GM23338 (cell line): ENCODE results near the gene HMGXB3. TPM values are rescaled to one million over a fixed set of nuclear protein-coding genes. Genes with fewer than 3 reads are reported as not detected.

Source experiments
- ATAC-seq: fragments of 200-7000 bp; cut with Tn5 transposase; 3 replicates; pipeline ENCODE4 v1.9.1; 2020
- DNase-seq: peaks from one replicate; pipeline ENCODE4 v3.0.0-alpha.2; 2015; ENCODE audit warnings: low spot score
- H2AFZ ChIP-seq: fragments of 200-600 bp; sonication (generic); 2 replicates; pipeline ENCODE4 v1.8.0; 2016; ENCODE audit warnings: antibody characterized with exemption, mild to moderate bottlenecking, moderate library complexity
- H3F3A ChIP-seq: fragments of 200-600 bp; sonication (generic); replicated peaks from 2 replicates; pipeline ENCODE4 v1.8.0; 2017; ENCODE audit warnings: antibody characterized with exemption, mixed run types, low read depth
- H3K27ac ChIP-seq: fragments of 200-600 bp; sonication (generic); 2 replicates; pipeline ENCODE4 v1.6.1; 2016; ENCODE audit warnings: low read depth
- H3K27me3 ChIP-seq: fragments of 200-600 bp; sonication (generic); 2 replicates; pipeline ENCODE4 v1.8.0; 2016; ENCODE audit warnings: mild to moderate bottlenecking, mixed run types, moderate library complexity; ENCODE audit not compliant: insufficient read depth
- H3K36me3 ChIP-seq: fragments of 200-600 bp; sonication (generic); 2 replicates; pipeline ENCODE4 v1.8.0; 2016; ENCODE audit warnings: mild to moderate bottlenecking; ENCODE audit not compliant: insufficient read depth
- H3K4me1 ChIP-seq: fragments of 200-600 bp; sonication (generic); 2 replicates; pipeline ENCODE4 v1.8.0; 2016; ENCODE audit warnings: mild to moderate bottlenecking, moderate library complexity; ENCODE audit not compliant: insufficient read depth
- H3K4me2 ChIP-seq: fragments of 200-600 bp; sonication (generic); 2 replicates; pipeline ENCODE4 v1.7.1; 2017; ENCODE audit warnings: mixed run types
- H3K4me3 ChIP-seq: fragments of 200-600 bp; sonication (generic); 2 replicates; pipeline ENCODE4 v1.6.1; 2016; ENCODE audit warnings: mixed run types
- H3K79me2 ChIP-seq: fragments of 200-600 bp; sonication (generic); replicated peaks from 2 replicates; pipeline ENCODE4 v1.8.0; 2017; ENCODE audit warnings: mild to moderate bottlenecking; ENCODE audit not compliant: insufficient read depth
- H3K9me2 ChIP-seq: fragments of 200-600 bp; sonication (generic); 2 replicates; pipeline ENCODE4 v1.8.0; 2017; ENCODE audit not compliant: insufficient read depth
- H4K20me1 ChIP-seq: fragments of 200-600 bp; sonication (generic); replicated peaks from 2 replicates; pipeline ENCODE4 v1.8.0; 2017; ENCODE audit warnings: mild to moderate bottlenecking; ENCODE audit not compliant: insufficient read depth
- H3K27ac Mint-ChIP-seq: 2 replicates; pipeline ENCODE4 v1.8.0; 2020; ENCODE audit warnings: inconsistent platforms, mild to moderate bottlenecking, moderate library complexity, mixed read lengths
- H3K27me3 Mint-ChIP-seq: 3 replicates; pipeline ENCODE4 v1.8.0; 2022; ENCODE audit warnings: low read depth, mild to moderate bottlenecking, moderate library complexity, mixed read lengths, inconsistent platforms; ENCODE audit not compliant: insufficient read depth, poor library complexity
- H3K36me3 Mint-ChIP-seq: 3 replicates; pipeline ENCODE4 v1.8.0; 2021; ENCODE audit warnings: low read depth, mild to moderate bottlenecking, inconsistent platforms, moderate library complexity, mixed read lengths
- H3K4me1 Mint-ChIP-seq: 3 replicates; pipeline ENCODE4 v1.8.0; 2020; ENCODE audit warnings: mild to moderate bottlenecking, inconsistent platforms, mixed read lengths
- H3K4me3 Mint-ChIP-seq: 3 replicates; pipeline ENCODE4 v1.8.0; 2021; ENCODE audit warnings: moderate library complexity, mild to moderate bottlenecking, inconsistent platforms, mixed read lengths
- H3K9me3 Mint-ChIP-seq: 3 replicates; pipeline ENCODE4 v1.8.0; 2020; ENCODE audit warnings: moderate library complexity, mild to moderate bottlenecking, inconsistent platforms, mixed read lengths
- CREB1 ChIP-seq: fragments of 250-450 bp; sonication (Bioruptor Pico); IDR thresholded peaks from 2 replicates; pipeline ENCODE4 v1.5.0; 2020; ENCODE audit warnings: low read depth, mild to moderate bottlenecking, moderate library complexity
- EZH2 ChIP-seq: fragments of 200-600 bp; sonication (generic); IDR thresholded peaks from one replicate; pipeline ENCODE4 v1.8.0; 2017; ENCODE audit warnings: antibody characterized with exemption, mild to moderate bottlenecking, low read depth; ENCODE audit not compliant: unreplicated experiment
- EZH2phosphoT487 ChIP-seq: fragments of 200-600 bp; sonication (generic); IDR thresholded peaks from one replicate; pipeline ENCODE4 v1.8.1; 2018; ENCODE audit warnings: antibody characterized with exemption; ENCODE audit not compliant: unreplicated experiment
- JUNB ChIP-seq: IDR thresholded peaks from one replicate; pipeline ENCODE4 v1.6.1; 2016; ENCODE audit warnings: antibody characterized with exemption; ENCODE audit not compliant: unreplicated experiment
- POLR2AphosphoS5 ChIP-seq: IDR thresholded peaks from 2 replicates; pipeline ENCODE4 v1.6.1; 2016; ENCODE audit warnings: antibody characterized with exemption, low read depth
- STAT1 ChIP-seq: IDR thresholded peaks from one replicate; pipeline ENCODE4 v1.6.1; 2016; ENCODE audit warnings: antibody characterized with exemption; ENCODE audit not compliant: unreplicated experiment
- ZNF114 ChIP-seq: fragments of 250-450 bp; sonication (Bioruptor Pico); IDR thresholded peaks from 2 replicates; pipeline ENCODE4 v1.5.0; 2020; ENCODE audit warnings: mild to moderate bottlenecking, moderate library complexity
- polyA plus RNA-seq: library from polyadenylated mRNA; unstranded; fragments of >200 nt; fragmentation: Nextera tagmentation; extraction: Ambion mirVana; gene quantifications from 2 replicates; pipeline ENCODE4 v1.2.1, GENCODE V29; 2016
- total RNA-seq: library from RNA; depleted of rRNA; stranded (reverse); fragments of >200 nt; shearing (Covaris generic); gene quantifications from 2 replicates; pipeline ENCODE4 v1.2.3, GENCODE V29; 2014
- TF ChIP-seq, protein P1 (sequence below): IDR thresholded peaks from one replicate; pipeline ENCODE4 v1.6.1; 2018; ENCODE audit warnings: antibody characterized with exemption; ENCODE audit not compliant: unreplicated experiment
- TF ChIP-seq, protein P2 (sequence below): IDR thresholded peaks from 2 replicates; pipeline ENCODE4 v1.6.1; 2016; ENCODE audit warnings: antibody characterized with exemption
- TF ChIP-seq, protein P3 (sequence below): fragments of 250-450 bp; sonication (Bioruptor Pico); IDR thresholded peaks from 2 replicates; pipeline ENCODE4 v1.5.0; 2020; ENCODE audit warnings: mild to moderate bottlenecking, moderate library complexity

HMGXB3 gene
- total and polyA plus RNA-seq, 2 experiments from 2014 or later, result 9.4 to 37.9 TPM

DNA sequence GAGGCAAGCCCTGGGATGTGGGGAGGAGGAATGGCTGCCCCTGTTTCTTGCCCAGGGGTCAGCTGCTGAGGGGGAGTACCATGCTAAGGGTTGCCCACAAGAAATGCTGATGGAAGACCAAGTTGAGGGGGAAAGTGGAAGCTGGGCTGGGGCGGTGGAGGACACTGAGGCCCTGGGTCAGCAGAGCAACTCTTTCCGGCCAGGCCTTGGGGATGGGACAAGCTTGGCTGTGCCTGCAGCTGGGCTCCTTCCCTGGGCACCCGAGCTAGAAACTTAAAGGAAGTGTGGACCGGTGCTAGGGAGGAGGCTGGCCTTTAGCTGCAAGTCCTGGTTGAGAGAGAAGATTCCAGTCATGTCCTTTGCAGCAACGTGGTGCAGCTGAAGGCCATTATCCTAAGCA is 63.1 kb downstream of the HMGXB3 start (continued):
- TF ChIP-seq, protein P1, sequence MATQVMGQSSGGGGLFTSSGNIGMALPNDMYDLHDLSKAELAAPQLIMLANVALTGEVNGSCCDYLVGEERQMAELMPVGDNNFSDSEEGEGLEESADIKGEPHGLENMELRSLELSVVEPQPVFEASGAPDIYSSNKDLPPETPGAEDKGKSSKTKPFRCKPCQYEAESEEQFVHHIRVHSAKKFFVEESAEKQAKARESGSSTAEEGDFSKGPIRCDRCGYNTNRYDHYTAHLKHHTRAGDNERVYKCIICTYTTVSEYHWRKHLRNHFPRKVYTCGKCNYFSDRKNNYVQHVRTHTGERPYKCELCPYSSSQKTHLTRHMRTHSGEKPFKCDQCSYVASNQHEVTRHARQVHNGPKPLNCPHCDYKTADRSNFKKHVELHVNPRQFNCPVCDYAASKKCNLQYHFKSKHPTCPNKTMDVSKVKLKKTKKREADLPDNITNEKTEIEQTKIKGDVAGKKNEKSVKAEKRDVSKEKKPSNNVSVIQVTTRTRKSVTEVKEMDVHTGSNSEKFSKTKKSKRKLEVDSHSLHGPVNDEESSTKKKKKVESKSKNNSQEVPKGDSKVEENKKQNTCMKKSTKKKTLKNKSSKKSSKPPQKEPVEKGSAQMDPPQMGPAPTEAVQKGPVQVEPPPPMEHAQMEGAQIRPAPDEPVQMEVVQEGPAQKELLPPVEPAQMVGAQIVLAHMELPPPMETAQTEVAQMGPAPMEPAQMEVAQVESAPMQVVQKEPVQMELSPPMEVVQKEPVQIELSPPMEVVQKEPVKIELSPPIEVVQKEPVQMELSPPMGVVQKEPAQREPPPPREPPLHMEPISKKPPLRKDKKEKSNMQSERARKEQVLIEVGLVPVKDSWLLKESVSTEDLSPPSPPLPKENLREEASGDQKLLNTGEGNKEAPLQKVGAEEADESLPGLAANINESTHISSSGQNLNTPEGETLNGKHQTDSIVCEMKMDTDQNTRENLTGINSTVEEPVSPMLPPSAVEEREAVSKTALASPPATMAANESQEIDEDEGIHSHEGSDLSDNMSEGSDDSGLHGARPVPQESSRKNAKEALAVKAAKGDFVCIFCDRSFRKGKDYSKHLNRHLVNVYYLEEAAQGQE, result no peak
- TF ChIP-seq EZH2, result no peak

DNA sequence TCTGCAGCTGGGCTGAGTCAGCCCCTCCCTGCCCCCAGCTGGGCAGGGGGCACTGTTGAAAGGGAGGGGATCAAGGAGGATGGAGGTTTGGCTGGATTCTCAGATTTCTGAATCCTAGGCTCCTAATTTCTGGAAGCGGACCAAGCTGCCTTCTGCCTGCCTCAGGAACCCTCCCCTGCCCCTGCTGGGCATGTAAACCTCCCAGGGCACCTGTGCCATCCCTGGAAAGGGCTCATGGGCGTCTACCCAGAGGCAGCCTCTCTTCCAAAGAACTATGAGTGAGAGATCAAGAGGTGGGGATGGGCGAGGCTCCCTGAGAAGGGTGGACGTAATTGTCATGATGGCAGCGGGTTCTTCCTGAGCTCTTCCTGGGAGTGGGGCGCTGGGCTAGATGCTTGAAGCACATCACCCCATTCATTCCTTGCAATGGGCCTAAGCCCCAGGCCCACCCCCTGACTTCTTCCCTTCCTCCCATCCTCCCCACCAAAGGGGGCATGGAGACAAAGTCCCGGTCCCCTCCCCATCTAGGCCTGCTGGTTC is 64.2 kb downstream of the HMGXB3 start:
- Histone ChIP-seq H3K4me3 (no peak overlapping the region), H3K27me3 (no peaks in the 10 kb centered on the region), H3K79me2 (no peaks in the 10 kb centered on the region), H3K9me2 (no peaks in the 10 kb centered on the region), H3K4me1 (no peaks in the 10 kb centered on the region), H3K27ac (no peak overlapping the region), H3F3A (no peaks in the 10 kb centered on the region), H3K4me2 (no peak overlapping the region), H4K20me1 (no peaks in the 10 kb centered on the region), H3K36me3 (no peaks in the 10 kb centered on the region), H2AFZ (no peak overlapping the region)
- Mint-ChIP-seq H3K36me3 (no peaks in the 10 kb centered on the region), H3K4me3 (no peak overlapping the region), H3K27ac (no peak overlapping the region), H3K27me3 (peaks cover 12% of the 10 kb centered on the region), H3K4me1 (peaks cover 2% of the 10 kb centered on the region; the same call in 1 of the 3 replicates), H3K9me3 (no peaks in the 10 kb centered on the region)
- DNase-seq (no peak), ATAC-seq (no peak)
- no peak for TF ChIP-seq STAT1
- TF ChIP-seq CREB1 (CRISPR knock-in tag), result no peak
- no peak for TF ChIP-seq POLR2AphosphoS5
- TF ChIP-seq, protein P2, sequence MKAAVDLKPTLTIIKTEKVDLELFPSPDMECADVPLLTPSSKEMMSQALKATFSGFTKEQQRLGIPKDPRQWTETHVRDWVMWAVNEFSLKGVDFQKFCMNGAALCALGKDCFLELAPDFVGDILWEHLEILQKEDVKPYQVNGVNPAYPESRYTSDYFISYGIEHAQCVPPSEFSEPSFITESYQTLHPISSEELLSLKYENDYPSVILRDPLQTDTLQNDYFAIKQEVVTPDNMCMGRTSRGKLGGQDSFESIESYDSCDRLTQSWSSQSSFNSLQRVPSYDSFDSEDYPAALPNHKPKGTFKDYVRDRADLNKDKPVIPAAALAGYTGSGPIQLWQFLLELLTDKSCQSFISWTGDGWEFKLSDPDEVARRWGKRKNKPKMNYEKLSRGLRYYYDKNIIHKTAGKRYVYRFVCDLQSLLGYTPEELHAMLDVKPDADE, result no peak
- no peak for TF ChIP-seq JUNB
- TF ChIP-seq EZH2, result no peak
- TF ChIP-seq, protein P3, sequence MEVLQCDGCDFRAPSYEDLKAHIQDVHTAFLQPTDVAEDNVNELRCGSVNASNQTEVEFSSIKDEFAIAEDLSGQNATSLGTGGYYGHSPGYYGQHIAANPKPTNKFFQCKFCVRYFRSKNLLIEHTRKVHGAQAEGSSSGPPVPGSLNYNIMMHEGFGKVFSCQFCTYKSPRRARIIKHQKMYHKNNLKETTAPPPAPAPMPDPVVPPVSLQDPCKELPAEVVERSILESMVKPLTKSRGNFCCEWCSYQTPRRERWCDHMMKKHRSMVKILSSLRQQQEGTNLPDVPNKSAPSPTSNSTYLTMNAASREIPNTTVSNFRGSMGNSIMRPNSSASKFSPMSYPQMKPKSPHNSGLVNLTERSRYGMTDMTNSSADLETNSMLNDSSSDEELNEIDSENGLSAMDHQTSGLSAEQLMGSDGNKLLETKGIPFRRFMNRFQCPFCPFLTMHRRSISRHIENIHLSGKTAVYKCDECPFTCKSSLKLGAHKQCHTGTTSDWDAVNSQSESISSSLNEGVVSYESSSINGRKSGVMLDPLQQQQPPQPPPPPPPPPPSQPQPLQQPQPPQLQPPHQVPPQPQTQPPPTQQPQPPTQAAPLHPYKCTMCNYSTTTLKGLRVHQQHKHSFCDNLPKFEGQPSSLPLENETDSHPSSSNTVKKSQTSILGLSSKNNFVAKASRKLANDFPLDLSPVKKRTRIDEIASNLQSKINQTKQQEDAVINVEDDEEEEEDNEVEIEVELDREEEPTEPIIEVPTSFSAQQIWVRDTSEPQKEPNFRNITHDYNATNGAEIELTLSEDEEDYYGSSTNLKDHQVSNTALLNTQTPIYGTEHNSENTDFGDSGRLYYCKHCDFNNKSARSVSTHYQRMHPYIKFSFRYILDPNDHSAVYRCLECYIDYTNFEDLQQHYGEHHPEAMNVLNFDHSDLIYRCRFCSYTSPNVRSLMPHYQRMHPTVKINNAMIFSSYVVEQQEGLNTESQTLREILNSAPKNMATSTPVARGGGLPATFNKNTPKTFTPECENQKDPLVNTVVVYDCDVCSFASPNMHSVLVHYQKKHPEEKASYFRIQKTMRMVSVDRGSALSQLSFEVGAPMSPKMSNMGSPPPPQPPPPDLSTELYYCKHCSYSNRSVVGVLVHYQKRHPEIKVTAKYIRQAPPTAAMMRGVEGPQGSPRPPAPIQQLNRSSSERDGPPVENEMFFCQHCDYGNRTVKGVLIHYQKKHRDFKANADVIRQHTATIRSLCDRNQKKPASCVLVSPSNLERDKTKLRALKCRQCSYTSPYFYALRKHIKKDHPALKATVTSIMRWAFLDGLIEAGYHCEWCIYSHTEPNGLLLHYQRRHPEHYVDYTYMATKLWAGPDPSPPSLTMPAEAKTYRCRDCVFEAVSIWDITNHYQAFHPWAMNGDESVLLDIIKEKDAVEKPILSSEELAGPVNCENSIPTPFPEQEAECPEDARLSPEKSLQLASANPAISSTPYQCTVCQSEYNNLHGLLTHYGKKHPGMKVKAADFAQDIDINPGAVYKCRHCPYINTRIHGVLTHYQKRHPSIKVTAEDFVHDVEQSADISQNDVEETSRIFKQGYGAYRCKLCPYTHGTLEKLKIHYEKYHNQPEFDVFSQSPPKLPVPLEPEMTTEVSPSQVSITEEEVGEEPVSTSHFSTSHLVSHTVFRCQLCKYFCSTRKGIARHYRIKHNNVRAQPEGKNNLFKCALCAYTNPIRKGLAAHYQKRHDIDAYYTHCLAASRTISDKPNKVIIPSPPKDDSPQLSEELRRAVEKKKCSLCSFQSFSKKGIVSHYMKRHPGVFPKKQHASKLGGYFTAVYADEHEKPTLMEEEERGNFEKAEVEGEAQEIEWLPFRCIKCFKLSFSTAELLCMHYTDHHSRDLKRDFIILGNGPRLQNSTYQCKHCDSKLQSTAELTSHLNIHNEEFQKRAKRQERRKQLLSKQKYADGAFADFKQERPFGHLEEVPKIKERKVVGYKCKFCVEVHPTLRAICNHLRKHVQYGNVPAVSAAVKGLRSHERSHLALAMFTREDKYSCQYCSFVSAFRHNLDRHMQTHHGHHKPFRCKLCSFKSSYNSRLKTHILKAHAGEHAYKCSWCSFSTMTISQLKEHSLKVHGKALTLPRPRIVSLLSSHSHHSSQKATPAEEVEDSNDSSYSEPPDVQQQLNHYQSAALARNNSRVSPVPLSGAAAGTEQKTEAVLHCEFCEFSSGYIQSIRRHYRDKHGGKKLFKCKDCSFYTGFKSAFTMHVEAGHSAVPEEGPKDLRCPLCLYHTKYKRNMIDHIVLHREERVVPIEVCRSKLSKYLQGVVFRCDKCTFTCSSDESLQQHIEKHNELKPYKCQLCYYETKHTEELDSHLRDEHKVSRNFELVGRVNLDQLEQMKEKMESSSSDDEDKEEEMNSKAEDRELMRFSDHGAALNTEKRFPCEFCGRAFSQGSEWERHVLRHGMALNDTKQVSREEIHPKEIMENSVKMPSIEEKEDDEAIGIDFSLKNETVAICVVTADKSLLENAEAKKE (CRISPR knock-in tag), result no peak
- TF ChIP-seq EZH2phosphoT487, result no peak
- no peak for TF ChIP-seq ZNF114 (CRISPR knock-in tag)
- TF ChIP-seq, protein P1, result no peak
